Measurements from ENCODE around the gene CENPX. TPM values are rescaled to one million over a fixed set of nuclear protein-coding genes. Genes with fewer than 3 reads are reported as not detected.

The CENPX gene
- total RNA-seq, 2 experiments from 2014 or later = 83.0 to 85.8 TPM

DNA sequence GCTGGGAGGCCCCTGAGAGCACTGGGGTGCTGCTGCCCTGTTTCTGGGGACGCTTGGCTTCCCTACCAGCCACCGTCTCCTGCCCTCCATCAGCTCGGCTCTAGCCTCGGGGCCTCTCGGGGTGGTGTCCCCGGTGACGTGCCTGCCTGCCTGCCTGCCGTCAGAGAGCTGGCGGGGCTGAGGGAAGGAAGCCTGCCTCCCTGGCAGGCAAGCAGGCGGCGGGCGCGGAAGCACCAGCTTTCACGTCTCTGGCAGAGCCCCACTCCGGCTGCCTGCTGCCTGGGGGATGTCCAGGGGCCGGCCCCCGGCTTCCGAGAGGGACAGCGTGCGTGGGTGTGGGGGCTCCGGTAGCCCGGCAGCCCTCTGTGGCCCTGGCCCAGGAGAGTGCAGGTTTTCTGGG, 9.3 kb downstream of the CENPX start:
- Mint-ChIP-seq H3K27me3 (no peaks in the 10 kb centered on the region), H3K9me3 (no peaks in the 10 kb centered on the region), H3K36me3 (no peaks in the 10 kb centered on the region), H3K27ac (no peak overlapping the region), H3K4me1 (ENCODE audit: low read depth) (no peaks in the 10 kb centered on the region), H3K4me3 (no peak overlapping the region)
- ChIA-PET CTCF (interaction anchor here (0.5 to 1.7 kb wide), 2 partner anchors 54 to 425 kb away, joined by 3 to 5 read pairs; no protein-coding TSS in a partner anchor), POLR2A (no interaction called here)
- no peak for DNase-seq
- intact Hi-C loops (cut with micrococcal nuclease) = no loop called here

DNA sequence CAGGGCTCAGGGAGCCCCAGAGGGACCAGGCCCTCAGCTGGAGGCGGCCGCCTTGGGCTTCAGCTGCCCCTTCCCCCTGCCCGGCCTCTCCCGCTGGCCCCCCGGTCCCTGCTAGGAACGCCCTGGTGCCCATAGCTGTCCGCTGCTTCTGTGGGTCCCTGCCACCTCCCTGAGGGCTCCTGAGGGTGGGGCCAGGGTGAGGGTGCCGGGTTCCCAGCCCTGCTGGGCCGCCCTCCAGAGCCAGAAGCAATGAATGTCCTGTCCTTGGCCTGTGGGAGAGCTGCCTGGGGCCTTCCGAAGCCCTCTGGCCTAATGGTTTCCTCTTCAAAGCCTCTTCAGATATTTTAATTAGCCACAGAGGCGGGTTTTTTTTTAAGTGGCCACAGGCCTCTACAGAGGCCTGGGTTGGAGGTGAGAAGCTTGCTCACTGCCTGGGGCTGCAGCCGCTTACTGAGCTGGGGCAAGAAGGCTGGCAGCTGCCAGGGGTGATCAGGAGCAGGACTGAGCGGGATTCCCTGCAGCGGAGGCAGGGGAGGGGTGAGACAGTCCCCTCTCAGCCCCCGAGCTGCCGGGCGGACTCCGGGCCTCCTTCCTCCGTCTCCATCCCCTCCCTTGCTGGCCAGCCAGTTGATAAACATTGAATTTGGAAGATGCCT, 9.9 kb downstream of the CENPX start:
- Mint-ChIP-seq H3K36me3 (no peaks in the 10 kb centered on the region), H3K27me3 (no peaks in the 10 kb centered on the region), H3K4me3 (no peak overlapping the region), H3K4me1 (ENCODE audit: low read depth) (no peaks in the 10 kb centered on the region), H3K27ac (no peak overlapping the region), H3K9me3 (no peaks in the 10 kb centered on the region)
- no peak for DNase-seq
- ChIA-PET CTCF (interaction anchor here (1.7 kb wide), 1 partner anchor 53 kb away, joined by 5 read pairs; no protein-coding TSS in a partner anchor), POLR2A (no interaction called here)
- intact Hi-C loops (cut with micrococcal nuclease) = no loop called here

DNA sequence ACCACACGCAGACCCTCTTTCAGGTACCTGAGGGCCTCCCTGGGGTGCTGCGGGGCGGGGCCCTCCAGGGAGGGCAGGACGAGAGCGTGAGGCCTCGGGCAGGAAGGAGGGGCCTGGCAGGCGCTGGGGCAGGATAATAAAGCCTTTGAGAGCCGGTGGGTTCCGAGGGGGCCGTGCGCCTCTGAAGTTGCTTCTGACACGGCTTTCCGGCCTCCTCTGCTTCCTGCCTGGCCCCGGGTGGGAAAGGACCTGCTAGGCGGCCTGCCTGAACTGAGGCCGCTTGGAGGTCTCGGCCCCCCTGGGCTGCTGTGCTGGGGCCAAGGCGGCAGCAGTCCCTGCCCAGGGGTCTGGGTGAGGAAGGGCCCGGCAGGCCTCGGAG, 10.4 kb downstream of the CENPX start:
- H3K4me1 Mint-ChIP-seq (ENCODE audit: low read depth) = no peaks in the 10 kb centered on the region
- H3K9me3 Mint-ChIP-seq = no peaks in the 10 kb centered on the region
- ChIA-PET POLR2A (no interaction called here), CTCF (interaction anchor here (1.7 kb wide), 1 partner anchor 53 kb away, joined by 5 read pairs; no protein-coding TSS in a partner anchor)
- H3K27ac Mint-ChIP-seq = no peak overlapping the region
- no peak overlapping the region for H3K4me3 Mint-ChIP-seq
- H3K27me3 Mint-ChIP-seq = no peaks in the 10 kb centered on the region
- intact Hi-C loops (cut with micrococcal nuclease) = no loop called here
- H3K36me3 Mint-ChIP-seq = no peaks in the 10 kb centered on the region
- no peak for DNase-seq

DNA sequence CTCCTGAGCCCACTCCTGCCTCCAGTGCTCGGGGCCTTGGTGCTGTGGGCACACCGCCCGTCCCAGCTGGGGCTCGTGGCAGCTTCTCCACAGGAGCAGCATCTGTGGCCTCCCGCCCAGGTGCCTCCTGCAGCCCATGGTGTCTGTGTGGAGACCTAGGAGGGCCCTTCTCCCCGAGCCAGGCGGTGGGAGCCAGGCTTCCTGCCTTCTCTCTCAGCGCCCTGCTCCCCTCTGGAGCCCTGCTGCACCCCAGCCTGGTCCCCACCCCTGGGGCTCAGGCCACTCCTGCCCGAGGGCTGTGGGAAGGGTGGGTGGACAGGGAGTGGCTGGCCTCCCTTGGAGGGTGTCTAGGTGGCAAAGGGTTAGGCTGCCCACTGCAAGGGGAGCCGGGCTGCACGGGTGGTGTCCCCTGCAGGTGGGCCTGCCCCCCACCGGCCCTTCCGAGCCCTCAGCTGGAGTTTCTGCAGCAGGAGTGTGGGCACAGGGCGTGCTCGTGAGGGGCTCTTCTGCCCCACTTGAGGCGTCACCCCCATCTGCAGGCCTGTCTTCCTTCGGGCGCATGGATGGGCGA, 11.0 kb downstream of the CENPX start:
- ChIA-PET CTCF (no interaction called here), POLR2A (no interaction called here)
- Mint-ChIP-seq H3K9me3 (no peaks in the 10 kb centered on the region), H3K27me3 (no peaks in the 10 kb centered on the region), H3K36me3 (no peaks in the 10 kb centered on the region), H3K27ac (no peak overlapping the region), H3K4me1 (ENCODE audit: low read depth) (no peaks in the 10 kb centered on the region), H3K4me3 (no peak overlapping the region)
- intact Hi-C loops (cut with micrococcal nuclease) = no loop called here
- DNase-seq = no peak

DNA sequence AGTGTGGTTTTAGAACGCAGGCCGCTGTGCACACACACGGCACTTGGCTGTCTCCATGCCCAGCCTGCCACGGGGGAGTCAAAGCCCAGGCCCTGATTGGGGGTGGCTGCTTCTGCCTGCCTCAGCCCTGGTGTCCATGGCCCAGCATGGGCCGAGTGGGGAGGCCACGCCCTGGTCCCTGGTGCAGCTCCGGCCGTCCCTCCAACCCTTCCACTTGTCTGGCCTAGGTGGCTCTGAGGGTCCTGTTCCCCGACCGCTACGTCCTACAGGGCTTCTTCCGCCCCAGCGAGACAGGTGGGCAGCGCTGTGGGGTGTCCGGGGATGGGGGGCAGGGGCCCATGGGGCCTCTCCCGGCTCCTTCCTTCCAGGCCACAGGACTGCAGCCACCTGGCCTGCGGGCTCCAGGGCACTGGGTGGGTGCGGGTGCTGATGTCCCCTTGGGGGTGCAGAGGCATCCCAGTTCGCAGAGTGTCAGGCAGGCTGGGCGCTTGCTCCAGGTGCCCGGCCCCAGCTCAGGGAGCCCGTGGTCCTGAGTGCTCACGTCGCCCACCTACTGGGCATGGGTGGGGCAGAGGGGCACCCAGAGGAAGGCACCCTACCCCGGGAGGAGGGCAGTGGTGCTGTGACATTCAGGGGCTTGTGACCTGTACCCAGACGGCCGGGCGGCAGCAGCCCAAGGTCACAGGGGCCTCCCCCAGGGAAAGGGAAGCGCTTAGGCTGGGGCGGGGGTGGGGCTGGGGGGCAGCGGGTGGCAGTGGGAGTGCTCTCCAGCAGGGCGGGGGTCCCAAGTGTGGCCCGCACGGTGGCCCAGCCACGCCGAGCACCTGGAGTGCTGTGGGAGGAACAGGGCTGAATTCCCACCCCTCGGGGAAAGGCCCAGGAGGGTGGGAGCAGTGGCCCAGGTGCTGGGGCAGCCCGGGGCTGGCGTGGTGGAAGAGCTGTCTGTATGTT, 11.8 kb downstream of the CENPX start:
- ChIA-PET CTCF (no interaction called here), POLR2A (no interaction called here)
- no peak overlapping the region for H3K27ac Mint-ChIP-seq
- no peak for DNase-seq
- no peak overlapping the region for H3K4me3 Mint-ChIP-seq
- no peaks in the 10 kb centered on the region for H3K4me1 Mint-ChIP-seq (ENCODE audit: low read depth)
- intact Hi-C loops (cut with micrococcal nuclease) = no loop called here
- no peaks in the 10 kb centered on the region for H3K36me3 Mint-ChIP-seq
- no peaks in the 10 kb centered on the region for H3K27me3 Mint-ChIP-seq
- no peaks in the 10 kb centered on the region for H3K9me3 Mint-ChIP-seq

DNA sequence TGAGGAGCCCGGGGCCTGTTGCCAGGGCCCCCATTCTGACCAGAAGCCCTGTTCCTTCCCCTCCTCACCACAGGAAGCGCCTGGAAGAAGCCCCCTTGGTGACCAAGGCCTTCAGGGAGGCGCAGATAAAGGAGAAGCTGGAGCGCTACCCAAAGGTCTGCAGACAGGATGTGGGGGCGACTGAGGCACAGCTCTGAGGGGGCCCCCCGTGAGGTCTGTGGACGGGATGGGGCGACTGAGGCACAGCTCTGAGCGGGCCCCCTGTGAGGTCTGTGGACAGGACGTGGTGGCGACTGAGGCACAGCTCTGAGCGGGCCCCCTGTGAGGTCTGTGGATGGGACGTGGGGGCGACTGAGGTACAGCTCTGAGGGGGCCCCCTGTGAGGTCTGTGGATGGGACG, 13.3 kb downstream of the CENPX start:
- no peaks in the 10 kb centered on the region for H3K27me3 Mint-ChIP-seq
- H3K4me3 Mint-ChIP-seq = no peak overlapping the region
- H3K27ac Mint-ChIP-seq = no peak overlapping the region
- no peak for DNase-seq
- no peaks in the 10 kb centered on the region for H3K36me3 Mint-ChIP-seq
- no peaks in the 10 kb centered on the region for H3K9me3 Mint-ChIP-seq
- CTCF ChIA-PET = interaction anchor here (0.9 to 1.2 kb wide), 3 partner anchors 12 to 97 kb away, joined by 3 to 4 read pairs (median 3); no protein-coding TSS in a partner anchor
- H3K4me1 Mint-ChIP-seq (ENCODE audit: low read depth) = no peaks in the 10 kb centered on the region
- intact Hi-C loops (cut with micrococcal nuclease) = no loop called here
- POLR2A ChIA-PET = no interaction called here

DNA sequence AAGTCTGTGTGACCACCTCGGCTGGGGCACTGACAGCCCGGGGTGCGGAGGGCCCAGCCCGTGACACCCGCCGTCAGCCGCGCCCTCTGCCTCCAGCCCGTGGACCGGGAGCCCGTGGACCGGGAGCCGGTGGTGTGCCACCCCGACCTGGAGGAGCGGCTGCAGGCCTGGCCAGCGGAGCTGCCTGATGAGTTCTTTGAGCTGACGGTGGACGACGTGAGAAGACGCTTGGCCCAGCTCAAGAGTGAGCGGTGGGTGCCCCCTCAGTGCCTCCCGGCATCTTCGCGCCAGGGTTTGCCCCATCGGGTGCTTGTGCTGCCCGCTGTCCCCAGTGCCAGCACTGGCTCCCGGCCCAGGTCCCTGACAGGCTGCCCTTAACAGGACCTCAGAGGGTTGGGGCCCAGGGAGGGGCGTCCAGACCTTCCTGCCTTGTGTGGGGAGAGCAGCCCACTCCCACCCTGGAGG, 13.7 kb downstream of the CENPX start:
- ChIA-PET CTCF (interaction anchor here (0.7 to 1.2 kb wide), 4 partner anchors 12 to 97 kb away, joined by 3 to 4 read pairs (median 3); no protein-coding TSS in a partner anchor), POLR2A (no interaction called here)
- Mint-ChIP-seq H3K27me3 (no peaks in the 10 kb centered on the region), H3K36me3 (no peaks in the 10 kb centered on the region), H3K27ac (no peak overlapping the region), H3K4me3 (no peak overlapping the region), H3K4me1 (ENCODE audit: low read depth) (no peaks in the 10 kb centered on the region), H3K9me3 (no peaks in the 10 kb centered on the region)
- intact Hi-C loops (cut with micrococcal nuclease) = no loop called here
- no peak for DNase-seq

DNA sequence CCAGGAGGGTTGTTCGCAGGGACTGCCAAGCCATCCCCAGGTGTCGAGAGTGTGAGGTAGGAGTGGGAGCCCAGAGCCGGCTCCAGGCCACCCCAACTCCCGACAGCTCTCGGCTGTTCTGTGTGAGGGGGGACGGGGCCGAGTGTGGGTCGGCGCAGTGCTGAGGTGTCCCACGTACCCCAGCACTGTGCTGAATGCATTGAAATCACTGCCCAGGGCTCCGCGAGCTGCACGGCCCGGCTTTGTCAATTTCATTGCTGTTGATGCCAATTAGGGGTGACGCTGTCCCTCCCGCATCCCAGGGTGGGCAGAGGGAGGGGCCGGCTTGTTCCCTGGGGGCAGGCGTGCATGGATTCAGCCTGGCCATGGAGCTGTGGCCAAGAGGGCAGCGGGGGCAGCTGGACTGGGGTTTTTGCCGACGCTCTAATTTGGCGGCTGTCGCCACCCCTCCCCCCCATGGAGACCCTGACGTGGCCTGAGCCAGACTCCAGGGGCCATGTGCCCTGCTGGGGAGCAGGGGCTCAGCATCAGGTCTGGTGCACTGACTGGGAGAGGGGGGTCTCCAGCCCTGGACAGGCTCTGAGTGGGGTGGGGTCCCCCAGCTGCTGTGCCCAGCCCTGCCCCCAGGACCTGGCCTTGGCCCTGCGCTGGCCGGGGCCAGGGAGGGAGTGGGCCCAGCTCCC, 14.3 kb downstream of the CENPX start:
- DNase-seq = no peak
- H3K9me3 Mint-ChIP-seq = no peaks in the 10 kb centered on the region
- H3K27me3 Mint-ChIP-seq = no peaks in the 10 kb centered on the region
- peaks cover 2% of the 10 kb centered on the region for H3K4me1 Mint-ChIP-seq (ENCODE audit: low read depth)
- H3K4me3 Mint-ChIP-seq = no peak overlapping the region
- no peak overlapping the region for H3K27ac Mint-ChIP-seq
- CTCF ChIA-PET = interaction anchor here (0.7 to 1.2 kb wide), 2 partner anchors 12 to 49 kb away, joined by 3 read pairs; no protein-coding TSS in a partner anchor
- no peaks in the 10 kb centered on the region for H3K36me3 Mint-ChIP-seq
- POLR2A ChIA-PET = no interaction called here
- intact Hi-C loops (cut with micrococcal nuclease) = no loop called here

DNA sequence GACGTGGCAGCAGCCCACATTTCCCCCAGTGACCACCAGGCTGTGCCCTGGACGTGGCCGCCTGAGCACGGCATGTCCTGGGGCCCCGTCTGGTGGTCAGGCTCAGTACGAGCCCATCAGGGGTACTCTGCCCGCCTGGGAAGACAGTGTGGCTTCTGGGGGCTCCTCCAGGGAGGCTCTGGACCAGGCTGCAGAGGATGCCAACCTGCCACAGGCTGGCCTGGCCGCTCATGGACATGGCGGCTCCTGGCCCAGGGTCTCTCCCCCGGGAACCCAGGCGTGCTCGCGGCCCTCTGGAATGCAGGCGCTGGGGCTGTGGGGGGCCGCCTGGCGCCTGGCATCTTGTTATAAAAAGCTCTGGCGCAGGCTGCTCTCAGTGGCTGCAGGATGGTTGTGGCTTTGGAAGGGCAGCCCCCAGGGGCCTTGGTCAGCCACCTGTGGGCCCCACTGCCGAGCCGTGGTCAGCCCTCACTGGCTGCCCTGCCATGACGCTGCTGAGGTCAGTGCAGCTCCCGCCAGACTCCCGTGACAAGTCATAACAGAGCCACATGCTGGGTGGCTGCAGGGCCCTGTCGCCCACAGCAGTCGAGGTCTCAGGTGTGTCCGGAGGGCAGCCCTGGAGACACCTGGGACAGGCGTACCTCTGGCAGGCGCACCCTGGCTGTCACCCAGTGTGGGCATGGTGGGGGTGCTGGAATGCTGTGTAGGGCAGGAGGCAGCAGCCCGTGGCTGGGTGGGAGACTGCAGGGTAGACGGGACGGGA, 15.0 kb downstream of the CENPX start:
- no peak for DNase-seq
- ChIA-PET POLR2A (no interaction called here), CTCF (interaction anchor here (1.2 kb wide), 1 partner anchor 13 kb away, joined by 3 read pairs; no protein-coding TSS in a partner anchor)
- Mint-ChIP-seq H3K36me3 (no peaks in the 10 kb centered on the region), H3K9me3 (no peaks in the 10 kb centered on the region), H3K4me3 (no peak overlapping the region), H3K27me3 (no peaks in the 10 kb centered on the region), H3K4me1 (ENCODE audit: low read depth) (peaks cover 5% of the 10 kb centered on the region), H3K27ac (no peak overlapping the region)
- intact Hi-C loops (cut with micrococcal nuclease) = no loop called here

DNA sequence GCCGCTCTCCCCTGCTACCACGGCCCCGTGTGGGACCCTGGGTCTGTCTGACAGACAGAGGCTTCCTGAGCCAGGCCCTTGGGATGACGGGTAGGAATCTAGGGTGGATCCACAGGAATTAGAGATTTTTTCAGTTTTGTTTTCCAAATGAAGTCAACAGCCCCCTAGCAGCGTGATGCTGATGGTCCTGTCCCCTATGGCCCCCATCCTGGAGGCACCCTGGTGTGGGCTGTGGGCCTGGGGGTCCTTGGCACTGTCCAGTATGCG, 15.5 kb downstream of the CENPX start:
- Mint-ChIP-seq H3K4me3 (no peak overlapping the region), H3K36me3 (no peaks in the 10 kb centered on the region), H3K4me1 (ENCODE audit: low read depth) (peaks cover 5% of the 10 kb centered on the region), H3K27ac (no peak overlapping the region), H3K27me3 (no peaks in the 10 kb centered on the region), H3K9me3 (no peaks in the 10 kb centered on the region)
- ChIA-PET CTCF (no interaction called here), POLR2A (no interaction called here)
- intact Hi-C loops (cut with micrococcal nuclease) = no loop called here
- no peak for DNase-seq

DNA sequence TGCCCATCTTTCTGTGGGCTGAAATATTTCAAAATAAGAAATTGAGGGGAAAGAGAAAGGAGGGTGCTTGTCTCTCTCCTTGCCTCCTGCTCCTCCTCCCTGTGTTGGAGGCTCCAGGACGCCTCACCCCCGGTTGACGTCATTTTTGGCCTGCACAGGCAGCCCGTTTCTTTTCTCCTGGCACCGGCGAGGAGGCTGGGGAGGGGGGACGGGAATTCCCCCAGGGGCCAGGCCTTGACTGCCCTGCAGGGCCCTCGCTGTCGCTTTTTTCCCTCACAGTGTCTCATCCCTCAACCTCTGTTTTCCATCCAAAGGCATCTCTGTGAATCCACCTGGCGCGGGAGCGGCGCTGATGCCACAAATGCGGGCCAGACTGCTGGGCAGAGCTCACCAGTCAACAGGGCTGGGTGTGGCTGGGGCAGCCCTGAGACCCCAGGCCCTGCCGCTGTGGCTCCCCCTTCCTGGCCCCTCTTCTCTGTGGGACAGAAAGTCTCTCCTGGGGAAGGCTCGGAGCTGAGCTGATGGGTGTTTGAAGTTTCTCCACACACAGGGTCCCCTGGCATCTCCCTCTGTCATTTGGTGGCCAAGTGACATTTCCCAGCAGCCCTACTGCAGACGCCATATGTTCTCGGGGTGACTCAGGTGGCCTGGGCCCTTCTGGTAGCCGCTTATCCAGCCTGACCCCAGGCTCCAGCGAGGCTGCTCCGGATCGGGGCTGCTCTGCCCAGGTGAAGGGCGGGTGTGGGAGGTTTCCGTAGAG, 16.0 kb downstream of the CENPX start:
- H3K36me3 Mint-ChIP-seq = no peaks in the 10 kb centered on the region
- no peak overlapping the region for H3K27ac Mint-ChIP-seq
- intact Hi-C loops (cut with micrococcal nuclease) = no loop called here
- DNase-seq = no peak
- H3K4me1 Mint-ChIP-seq (ENCODE audit: low read depth) = peaks cover 5% of the 10 kb centered on the region
- POLR2A ChIA-PET = no interaction called here
- H3K27me3 Mint-ChIP-seq = no peaks in the 10 kb centered on the region
- no peak overlapping the region for H3K4me3 Mint-ChIP-seq
- no peaks in the 10 kb centered on the region for H3K9me3 Mint-ChIP-seq
- CTCF ChIA-PET = no interaction called here

All from activated CD4-positive, alpha-beta memory T cell treated with anti-CD3 and anti-CD28 coated beads for 36 hours (primary cell).